ENCODE results near the gene MTHFD1L.

DNA sequence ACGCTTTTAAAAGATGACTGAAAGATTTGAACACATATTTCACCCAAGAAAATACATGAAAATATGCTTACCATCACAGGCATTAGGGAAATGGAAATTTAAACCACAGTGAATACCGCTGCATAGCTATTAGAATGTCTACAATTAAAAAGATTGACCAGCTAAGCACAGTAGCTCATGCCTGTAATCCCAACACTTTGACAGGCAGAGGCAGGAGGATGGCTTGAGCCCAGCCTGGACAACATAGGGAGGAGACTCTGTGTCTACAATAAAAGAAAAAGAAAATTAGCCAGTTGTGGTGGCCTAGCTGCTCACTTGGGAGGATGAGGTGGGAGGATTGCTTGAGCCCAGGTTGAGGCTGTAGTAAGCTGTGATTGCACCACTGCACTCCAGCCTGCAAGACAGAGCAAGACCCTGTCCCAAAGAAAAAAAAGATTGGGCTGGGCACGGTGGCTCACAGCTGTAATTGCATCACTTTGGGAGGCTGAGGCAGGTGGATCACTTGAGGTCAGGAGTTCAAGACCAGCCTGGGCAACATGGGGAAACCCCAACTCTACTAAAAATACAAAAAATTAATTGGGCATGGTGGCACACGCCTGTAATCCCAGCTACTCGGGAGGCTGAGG lies 210.5 kb downstream of the MTHFD1L start:
- TF ChIP-seq CTCF (conservative IDR thresholded peaks at IDR 0.05 in 1 of 2, IDR thresholded peaks at IDR 0.05 in 1 of 2; ENCODE audit: low read depth in 1 of 2, low read length in 2 of 2) = no peak
- TF ChIP-seq EZH2 (IDR thresholded peaks at IDR 0.05; ENCODE audit: low read length, missing control alignments) = no peak

All from fibroblast of lung (primary cell).